Stimulated activated effector memory CD8-positive, alpha-beta T cell treated with anti-CD3 and anti-CD28 coated beads, Interleukin-12 subunit alpha, Interleukin-12 subunit beta, amount 100 ng/mL, for 72 hours (primary cell): ENCODE data around the gene CHST10.

ENCODE experiments used
- ATAC-seq: fragments of 150-1000 bp; cut with Tn5 transposase; 2 replicates; pipeline ENCODE4 v1.10.0; 2021
- DNase-seq, 2 donors: peaks; one replicate each; pipeline ENCODE4 v3.0.0; 2021 to 2022; ENCODE audit warnings: low spot score in 2 of 2
- H3K27ac Mint-ChIP-seq: one replicate; pipeline ENCODE4 v1.8.0; 2022; ENCODE audit warnings: mild to moderate bottlenecking, mixed read lengths
- H3K36me3 Mint-ChIP-seq: one replicate; pipeline ENCODE4 v1.8.0; 2022; ENCODE audit warnings: mild to moderate bottlenecking, mixed read lengths
- H3K4me1 Mint-ChIP-seq: one replicate; pipeline ENCODE4 v1.8.0; 2022; ENCODE audit warnings: mixed read lengths
- H3K4me3 Mint-ChIP-seq: one replicate; pipeline ENCODE4 v1.8.0; 2022; ENCODE audit warnings: mild to moderate bottlenecking, mixed read lengths
- H3K9me3 Mint-ChIP-seq: one replicate; pipeline ENCODE4 v1.8.0; 2022; ENCODE audit warnings: mixed read lengths

Gene CHST10

GRCh38 chr2:100423631-100424030 is 6.2 kb upstream of the CHST10 start:
- H3K9me3 Mint-ChIP-seq, result no peaks in the 10 kb centered on the region
- no peak overlapping the region for H3K4me3 Mint-ChIP-seq
- DNase-seq (no peak), ATAC-seq (no peak)
- H3K36me3 Mint-ChIP-seq, result no peaks in the 10 kb centered on the region
- H3K27ac Mint-ChIP-seq, result no peak overlapping the region
- peaks cover 6% of the 10 kb centered on the region for H3K4me1 Mint-ChIP-seq

GRCh38 chr2:100422320-100423055 is 5.0 kb upstream of the CHST10 start:
- Mint-ChIP-seq H3K36me3 (no peaks in the 10 kb centered on the region), H3K27ac (no peak overlapping the region), H3K4me1 (peaks cover 2% of the 10 kb centered on the region), H3K9me3 (no peaks in the 10 kb centered on the region), H3K4me3 (no peak overlapping the region)
- DNase-seq, result no peak
- ATAC-seq, result no peak

GRCh38 chr2:100419915-100420314 is 2.4 kb upstream of the CHST10 start:
- Mint-ChIP-seq H3K4me1 (peaks cover 20% of the 10 kb centered on the region), H3K9me3 (no peaks in the 10 kb centered on the region), H3K27ac (no peak overlapping the region), H3K36me3 (no peaks in the 10 kb centered on the region), H3K4me3 (no peak overlapping the region)
- DNase-seq, result no peak
- ATAC-seq, result no peak

- Mint-ChIP-seq H3K4me1 (peaks cover 20% of the 10 kb centered on the region), H3K27ac (peak overlapping the region; percentile 92)
These were observed 1.0 kb upstream of the CHST10 start for GRCh38 chr2:100418406-100418962.

GRCh38 chr2:100417711-100418124 is 250 bp upstream of the CHST10 start:
- no peaks in the 10 kb centered on the region for H3K9me3 Mint-ChIP-seq
- peak overlapping the region; percentile 89 for H3K4me3 Mint-ChIP-seq
- peaks cover 20% of the 10 kb centered on the region for H3K4me1 Mint-ChIP-seq
- DNase-seq (no peak), ATAC-seq (no peak)
- H3K36me3 Mint-ChIP-seq, result no peaks in the 10 kb centered on the region
- peak overlapping the region; percentile 92 for H3K27ac Mint-ChIP-seq

More at GRCh38 chr2:100418406-100418962, 1.0 kb upstream of the CHST10 start:
- DNase-seq, result no peak
- H3K36me3 Mint-ChIP-seq, result no peaks in the 10 kb centered on the region
- H3K4me3 Mint-ChIP-seq, result peak overlapping the region; percentile 89
- no peak for ATAC-seq
- H3K9me3 Mint-ChIP-seq, result no peaks in the 10 kb centered on the region

GRCh38 chr2:100416397-100416934 is 1.0 kb downstream of the CHST10 start:
- peak overlapping the region; percentile 92 for H3K27ac Mint-ChIP-seq
- no peaks in the 10 kb centered on the region for H3K36me3 Mint-ChIP-seq
- H3K4me1 Mint-ChIP-seq, result peaks cover 20% of the 10 kb centered on the region
- peak overlapping the region; percentile 89 for H3K4me3 Mint-ChIP-seq
- no peak for ATAC-seq
- H3K9me3 Mint-ChIP-seq, result no peaks in the 10 kb centered on the region
- no peak for DNase-seq

- peaks cover 26% of the 10 kb centered on the region for H3K4me1 Mint-ChIP-seq
- no peak overlapping the region for H3K4me3 Mint-ChIP-seq
- DNase-seq (no peak), ATAC-seq (no peak)
- no peak overlapping the region for H3K27ac Mint-ChIP-seq
- peaks cover 4% of the 10 kb centered on the region for H3K36me3 Mint-ChIP-seq
- H3K9me3 Mint-ChIP-seq, result no peaks in the 10 kb centered on the region
These were observed 3.9 kb downstream of the CHST10 start for GRCh38 chr2:100413571-100413970.

GRCh38 chr2:100412881-100413321 is 4.6 kb downstream of the CHST10 start:
- Mint-ChIP-seq H3K4me1 (peaks cover 26% of the 10 kb centered on the region), H3K9me3 (no peaks in the 10 kb centered on the region), H3K36me3 (peaks cover 4% of the 10 kb centered on the region), H3K4me3 (no peak overlapping the region), H3K27ac (no peak overlapping the region)
- no peak for DNase-seq
- ATAC-seq, result no peak

GRCh38 chr2:100412466-100412865 is 5.0 kb downstream of the CHST10 start:
- Mint-ChIP-seq H3K9me3 (no peaks in the 10 kb centered on the region), H3K4me1 (peaks cover 26% of the 10 kb centered on the region), H3K27ac (no peak overlapping the region), H3K36me3 (peaks cover 4% of the 10 kb centered on the region), H3K4me3 (no peak overlapping the region)
- no peak for DNase-seq
- no peak for ATAC-seq

- DNase-seq (no peak), ATAC-seq (no peak)
- no peak overlapping the region for H3K27ac Mint-ChIP-seq
- H3K4me1 Mint-ChIP-seq, result peaks cover 23% of the 10 kb centered on the region
- no peaks in the 10 kb centered on the region for H3K9me3 Mint-ChIP-seq
- peaks cover 4% of the 10 kb centered on the region for H3K36me3 Mint-ChIP-seq
- H3K4me3 Mint-ChIP-seq, result no peak overlapping the region
These were observed 5.6 kb downstream of the CHST10 start for GRCh38 chr2:100411841-100412292.

- DNase-seq (no peak), ATAC-seq (no peak)
- H3K4me3 Mint-ChIP-seq, result no peak overlapping the region
- peaks cover 4% of the 10 kb centered on the region for H3K36me3 Mint-ChIP-seq
- peaks cover 6% of the 10 kb centered on the region for H3K4me1 Mint-ChIP-seq
- no peak overlapping the region for H3K27ac Mint-ChIP-seq
- H3K9me3 Mint-ChIP-seq, result no peaks in the 10 kb centered on the region
These were observed 7.4 kb downstream of the CHST10 start for GRCh38 chr2:100409975-100410647.

- no peaks in the 10 kb centered on the region for H3K9me3 Mint-ChIP-seq
- DNase-seq (no peak), ATAC-seq (no peak)
- peaks cover 4% of the 10 kb centered on the region for H3K36me3 Mint-ChIP-seq
- no peak overlapping the region for H3K27ac Mint-ChIP-seq
- no peak overlapping the region for H3K4me3 Mint-ChIP-seq
- peaks cover 6% of the 10 kb centered on the region for H3K4me1 Mint-ChIP-seq
These were observed 8.0 kb downstream of the CHST10 start for GRCh38 chr2:100409461-100409860.

- Mint-ChIP-seq H3K4me3 (no peak overlapping the region), H3K27ac (no peak overlapping the region), H3K4me1 (peaks cover 6% of the 10 kb centered on the region), H3K9me3 (no peaks in the 10 kb centered on the region), H3K36me3 (peaks cover 4% of the 10 kb centered on the region)
- DNase-seq (no peak), ATAC-seq (no peak)
These were observed 8.5 kb downstream of the CHST10 start for GRCh38 chr2:100408941-100409340.

- H3K9me3 Mint-ChIP-seq, result no peaks in the 10 kb centered on the region
- no peak for DNase-seq
These were observed 9.4 kb downstream of the CHST10 start for GRCh38 chr2:100408104-100408503.

GRCh38 chr2:100407563-100407962 is 9.9 kb downstream of the CHST10 start:
- Mint-ChIP-seq H3K4me3 (no peak overlapping the region), H3K36me3 (peaks cover 4% of the 10 kb centered on the region), H3K4me1 (peaks cover 6% of the 10 kb centered on the region), H3K9me3 (no peaks in the 10 kb centered on the region), H3K27ac (no peak overlapping the region)
- ATAC-seq (no peak), DNase-seq (no peak)

More at GRCh38 chr2:100408104-100408503, 9.4 kb downstream of the CHST10 start:
- H3K4me1 Mint-ChIP-seq, result peaks cover 6% of the 10 kb centered on the region
- H3K27ac Mint-ChIP-seq, result no peak overlapping the region
- H3K4me3 Mint-ChIP-seq, result no peak overlapping the region
- ATAC-seq, result no peak
- peaks cover 4% of the 10 kb centered on the region for H3K36me3 Mint-ChIP-seq
